IMR-90 (cell line): ENCODE measurements around the gene COL9A3.

Source experiments
- CTCF ChIP-seq: conservative IDR thresholded peaks from 2 replicates; pipeline ENCODE4 v1.5.1; 2012; ENCODE audit warnings: mild to moderate bottlenecking, low read depth, low read length, improper control_type of control experiment
- RAD21 ChIP-seq: IDR thresholded peaks from 2 replicates; pipeline ENCODE4 v1.6.1; 2012; ENCODE audit warnings: low read length, improper control_type of control experiment
- USF2 ChIP-seq: fragments of 150-350 bp; IDR thresholded peaks from 2 replicates; pipeline ENCODE4 v1.6.1; 2017; ENCODE audit warnings: mild to moderate bottlenecking, antibody characterized with exemption, low read length, low read depth

GRCh38 chr20:62816884-62817873 is at the start of gene COL9A3:
- TF ChIP-seq USF2 (no peak), CTCF (no peak), RAD21 (no peak)
